K562 (cell line): Measurements from ENCODE around the gene SULT6B1. TPM values are rescaled to one million over a fixed set of nuclear protein-coding genes. Genes with fewer than 3 reads are reported as not detected.

Source experiments
- ATAC-seq: fragments of 200-7000 bp; cut with Tn5 transposase; 3 replicates; pipeline ENCODE4 v1.9.1; 2020; ENCODE audit warnings: moderate library complexity
- BruUV-seq: library from RNA; stranded (reverse); fragments of 400-500 nt; replicated peaks from 2 replicates; lab custom pipeline; 2021; lab: Mats Ljungman, UMichigan
- CTCF ChIA-PET: fragments of 300-600 bp; formaldehyde crosslinking; extraction: SDS; loops from one replicate; lab custom pipeline; 2021; ENCODE audit warnings: low intra/inter-chr PET ratio; lab: Yijun Ruan, JAX
- POLR2A ChIA-PET: fragments of 300-600, 350-650 bp; sonication (Branson Sonifier 250); formaldehyde crosslinking; extraction: SDS; loops from one replicate; lab custom pipeline; 2021; ENCODE audit warnings: antibody characterized with exemption, inconsistent platforms; lab: Yijun Ruan, JAX
- DNase-seq, 4 experiments: peaks; one replicate each; pipeline versions ENCODE4 v3.0.0 to v3.0.0-alpha.2; 2011 to 2018; ENCODE audit warnings: low spot score in 3 of 4, mixed read lengths in 3 of 4; ENCODE audit errors: extremely low read depth in 1 of 4
- FAIRE-seq: peaks from 2 replicates; lab custom pipeline; 2011; peaks lifted over from hg19 to GRCh38; lab: Jason Lieb, UNC
- H2AFZ ChIP-seq: 2 replicates; pipeline ENCODE4 v1.6.0; 2011; ENCODE audit warnings: low read depth, low read length, control low read depth, inconsistent platforms
- H3K27ac ChIP-seq: fragments of 200-600 bp; 3 replicates; pipeline ENCODE4 v1.8.0; 2011; ENCODE audit warnings: low read depth, mild to moderate bottlenecking, control low read depth, inconsistent platforms, low read length, moderate library complexity, mixed read lengths; ENCODE audit errors: extremely low read depth
- H3K27me3 ChIP-seq, 2 experiments: fragments of 300-600 bp in 1 of 2; 2 replicates in 1 of 2; 3 replicates in 1 of 2; pipeline versions ENCODE4 v1.6.0 to v1.8.0; 2011; ENCODE audit warnings: inconsistent platforms in 2 of 2, low read length in 2 of 2, mild to moderate bottlenecking in 1 of 2, mixed read lengths in 1 of 2, moderate library complexity in 1 of 2; ENCODE audit not compliant: control insufficient read depth in 2 of 2, insufficient read depth in 2 of 2
- H3K36me3 ChIP-seq: fragments of 300-600 bp; 3 replicates; pipeline ENCODE4 v1.8.0; 2011; ENCODE audit warnings: mild to moderate bottlenecking, low read length, inconsistent platforms; ENCODE audit not compliant: control insufficient read depth, insufficient read depth
- H3K4me1 ChIP-seq, 2 experiments: fragments of 200-600 bp in 1 of 2; replicated peaks in 1 of 2; 2 replicates in 1 of 2; 3 replicates in 1 of 2; pipeline versions ENCODE4 v1.5.1 to v1.8.0; 2011; ENCODE audit warnings: inconsistent platforms in 2 of 2, low read length in 2 of 2, mild to moderate bottlenecking in 1 of 2, mixed read lengths in 1 of 2, moderate library complexity in 1 of 2; ENCODE audit not compliant: control insufficient read depth in 2 of 2, insufficient read depth in 2 of 2
- H3K4me2 ChIP-seq: 2 replicates; pipeline ENCODE4 v1.6.1; 2011; ENCODE audit warnings: low read length, control low read depth, inconsistent platforms, mixed read lengths; ENCODE audit not compliant: insufficient read depth
- H3K4me3 ChIP-seq: fragments of 200-600 bp; sonication (generic), shearing (Covaris generic); 2 replicates; pipeline ENCODE4 v1.5.1; 2016; ENCODE audit warnings: control low read depth, inconsistent platforms
- H3K79me2 ChIP-seq: fragments of 200-600 bp; 3 replicates; pipeline ENCODE4 v1.8.0; 2011; ENCODE audit warnings: low read length, inconsistent platforms; ENCODE audit not compliant: control insufficient read depth, insufficient read depth
- H3K9ac ChIP-seq, 2 experiments: 2 replicates each; pipeline versions ENCODE4 v1.6.0 to v1.6.1; 2011; ENCODE audit warnings: low read depth in 2 of 2, low read length in 2 of 2, control low read depth in 1 of 2, inconsistent platforms in 1 of 2, mild to moderate bottlenecking in 1 of 2, mixed read lengths in 1 of 2; ENCODE audit not compliant: insufficient read depth in 1 of 2
- H3K9me1 ChIP-seq: one replicate; pipeline ENCODE4 v1.6.0; 2011; ENCODE audit warnings: inconsistent platforms, mild to moderate bottlenecking, low read length, moderate library complexity; ENCODE audit not compliant: control insufficient read depth, insufficient read depth
- H3K9me3 ChIP-seq: replicated peaks from 2 replicates; pipeline ENCODE4 v1.5.1; 2011; ENCODE audit warnings: low read depth, low read length, inconsistent platforms; ENCODE audit not compliant: control insufficient read depth, insufficient read depth
- H4K20me1 ChIP-seq: replicated peaks from 2 replicates; pipeline ENCODE4 v1.6.1; 2011; ENCODE audit warnings: low read length, inconsistent platforms, mixed read lengths; ENCODE audit not compliant: control insufficient read depth, insufficient read depth
- BCL6 ChIP-seq: fragments of 250-450 bp; sonication (Bioruptor Pico); IDR thresholded peaks from 2 replicates; pipeline ENCODE4 v1.4.0; 2020
- CBX8 ChIP-seq: fragments of 200-600 bp; sonication (generic); IDR thresholded peaks from 2 replicates; pipeline ENCODE4 v1.6.1; 2012; ENCODE audit warnings: borderline replicate concordance, mixed run types, low read depth, mild to moderate bottlenecking, moderate library complexity, mixed read lengths, low read length, control low read depth, inconsistent platforms; ENCODE audit not compliant: poor library complexity, severe bottlenecking; ENCODE audit errors: extremely low read depth
- CSDE1 ChIP-seq, 2 experiments: fragments of 450-650 bp; IDR thresholded peaks; 2 replicates each; pipeline ENCODE4 v1.6.1; 2016; ENCODE audit warnings: mild to moderate bottlenecking in 1 of 2
- FUS ChIP-seq: fragments of 200-400 bp; formaldehyde crosslinking; optimal IDR thresholded peaks from 2 replicates; pipeline ENCODE3; 2017; ENCODE audit warnings: low read depth, low read length
- HIVEP1 ChIP-seq: fragments of 250-450 bp; sonication (Bioruptor Pico); IDR thresholded peaks from 2 replicates; pipeline ENCODE4 v1.4.0; 2020; ENCODE audit warnings: mild to moderate bottlenecking
- KLF13 ChIP-seq: fragments of 450-650 bp; IDR thresholded peaks from 2 replicates; pipeline ENCODE4 v1.6.1; 2016; ENCODE audit warnings: missing genetic modification characterization, low read depth, mild to moderate bottlenecking, missing compliant biosample characterization, moderate library complexity, borderline replicate concordance
- MIER1 ChIP-seq: fragments of 450-650 bp; IDR thresholded peaks from 2 replicates; pipeline ENCODE4 v1.6.1; 2016; ENCODE audit warnings: antibody characterized with exemption, mild to moderate bottlenecking, low read depth
- RNF219 ChIP-seq: fragments of 250-450 bp; sonication (Bioruptor Pico); IDR thresholded peaks from 2 replicates; pipeline ENCODE4 v1.5.0; 2022; ENCODE audit warnings: mild to moderate bottlenecking
- SMARCA4 ChIP-seq: fragments of 450-650 bp; IDR thresholded peaks from 2 replicates; pipeline ENCODE4 v1.6.1; 2016
- ZFP1 ChIP-seq: fragments of 450-650 bp; formaldehyde crosslinking; IDR thresholded peaks from 2 replicates; pipeline ENCODE4 v1.4.0; 2020; ENCODE audit warnings: mild to moderate bottlenecking, mixed read lengths
- ZFX ChIP-seq: sonication (generic); formaldehyde crosslinking; IDR thresholded peaks from 2 replicates; pipeline ENCODE4 v1.8.0; 2022; ENCODE audit warnings: mild to moderate bottlenecking, missing genetic modification reagents, moderate library complexity
- ZNF586 ChIP-seq: fragments of 450-650 bp; formaldehyde crosslinking; conservative IDR thresholded peaks from 2 replicates; pipeline ENCODE4 v1.4.0; 2020; ENCODE audit warnings: mild to moderate bottlenecking, moderate library complexity
- WGBS: fragments of 100-300 bp; shearing (Covaris generic); methylation state at CpG from one replicate; pipeline ENCODE4 v1.1.6; 2016; ENCODE audit warnings: low coverage, mixed read lengths; ENCODE audit not compliant: insufficient coverage; ENCODE audit errors: missing lambda C conversion rate; 5-methylcytosine and 5-hydroxymethylcytosine counted together
- in situ Hi-C: fragments of 300-500 bp; cut with MboI; formaldehyde crosslinking; loops from 4 replicates; pipeline ENCODE4 v1.15.0; 2018; ENCODE audit warnings: inconsistent platforms, mixed read lengths
- intact Hi-C: fragments of 100-400 bp; cut with micrococcal nuclease; formaldehyde crosslinking; loops from 2 replicates; pipeline ENCODE4 v1.14.2; 2022
- polyA plus RNA-seq, 8 experiments: library from polyadenylated mRNA; depleted of rRNA in 4 of 8; stranded (reverse) in 5 of 8; unstranded in 3 of 8; fragments of >200 nt; fragmentation: Nextera tagmentation in 2 of 8; fragmentation: Illumina TruSeq in 1 of 8; extraction: Ambion mirVana in 2 of 8; extraction: Trizol in 1 of 8; gene quantifications; 2 replicates each; pipeline versions ENCODE4 v1.2.1 to v1.2.3, GENCODE V29; 2011 to 2014; ENCODE audit warnings: inconsistent platforms in 1 of 8, missing spikeins in 1 of 8
- total RNA-seq, 7 experiments: library from RNA; depleted of rRNA in 6 of 7; stranded (reverse); fragments of >200 nt in 6 of 7; fragmentation: Illumina TruSeq in 2 of 7; extraction: Trizol in 2 of 7; gene quantifications; 2 replicates each; pipeline versions ENCODE4 v1.2.1 to v1.2.3, GENCODE V29; 2011 to 2021; ENCODE audit warnings: low replicate concordance in 1 of 7
- TF ChIP-seq, protein P1 (sequence below): fragments of 250-450 bp; sonication (Bioruptor Pico); IDR thresholded peaks from 2 replicates; pipeline ENCODE4 v1.8.0; 2022; ENCODE audit warnings: moderate library complexity, mild to moderate bottlenecking, inconsistent platforms
- TF ChIP-seq, protein P2 (sequence below), 2 experiments: IDR thresholded peaks; 2 replicates each; pipeline ENCODE4 v1.6.1; 2011; ENCODE audit warnings: borderline replicate concordance in 1 of 2, control low read depth in 1 of 2, low read depth in 1 of 2, low read length in 1 of 2, mild to moderate bottlenecking in 1 of 2, mixed read lengths in 1 of 2, moderate library complexity in 1 of 2; ENCODE audit not compliant: insufficient read depth in 1 of 2, insufficient read length in 1 of 2, poor library complexity in 1 of 2, severe bottlenecking in 1 of 2; ENCODE audit errors: extremely low read depth in 1 of 2

SULT6B1 gene
- total and polyA plus RNA-seq, 9 of the 15 experiments (the other 6 are each of a cell fraction or from before 2014, with no cell fraction given), result not detected

DNA sequence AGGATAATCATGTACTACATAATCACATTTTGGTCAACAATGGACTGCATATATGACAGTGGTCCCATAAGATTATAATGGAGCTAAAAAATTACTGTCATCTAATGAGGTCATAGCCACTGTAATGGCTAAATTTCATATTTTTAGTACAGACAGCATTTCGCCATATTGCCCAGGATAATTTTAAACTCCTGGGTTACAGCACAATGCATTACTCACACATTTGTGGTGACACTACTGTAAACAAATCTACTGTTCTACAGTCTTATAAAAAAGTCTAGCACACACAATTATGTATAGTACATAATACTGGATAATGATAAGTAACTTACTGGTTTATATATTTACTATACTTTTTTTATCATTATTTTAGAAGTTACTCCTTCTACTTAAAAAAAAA is 44.5 kb downstream of the SULT6B1 start:
- H3K4me1 ChIP-seq, result no peaks in the 10 kb centered on the region
- WGBS, result 95% methylated on average over 1 of the region's 1 CpG
- no peak overlapping the region for H3K4me3 ChIP-seq
- H4K20me1 ChIP-seq, result no peaks in the 10 kb centered on the region
- no peaks in the 10 kb centered on the region for H3K9me3 ChIP-seq
- ChIA-PET CTCF (no interaction called here), POLR2A (no interaction called here)
- H3K79me2 ChIP-seq, result no peaks in the 10 kb centered on the region
- no peaks in the 10 kb centered on the region for H3K27me3 ChIP-seq
- FAIRE-seq (no peak), DNase-seq (no peak), ATAC-seq (no peak)
- intact Hi-C loops (no loop called here), in situ Hi-C loops (no loop called here)
- H3K4me2 ChIP-seq, result no peak overlapping the region
- peaks cover 44% of the 10 kb centered on the region; the same call in 2 of the 3 replicates for H3K36me3 ChIP-seq
- no peak overlapping the region for H3K27ac ChIP-seq
- H3K9me1 ChIP-seq, result no peaks in the 10 kb centered on the region
- H3K9ac ChIP-seq, result no peak overlapping the region
- no peak for TF ChIP-seq CBX8
- no peak for TF ChIP-seq ZFP1 (CRISPR knock-in tag)
- no peak for TF ChIP-seq KLF13
- no peak for TF ChIP-seq MIER1
- no peak for TF ChIP-seq ZFX
- no peak for TF ChIP-seq BCL6 (CRISPR knock-in tag)
- no peak for TF ChIP-seq CSDE1 (IDR thresholded peaks at IDR 0.05)
- TF ChIP-seq, protein P1, sequence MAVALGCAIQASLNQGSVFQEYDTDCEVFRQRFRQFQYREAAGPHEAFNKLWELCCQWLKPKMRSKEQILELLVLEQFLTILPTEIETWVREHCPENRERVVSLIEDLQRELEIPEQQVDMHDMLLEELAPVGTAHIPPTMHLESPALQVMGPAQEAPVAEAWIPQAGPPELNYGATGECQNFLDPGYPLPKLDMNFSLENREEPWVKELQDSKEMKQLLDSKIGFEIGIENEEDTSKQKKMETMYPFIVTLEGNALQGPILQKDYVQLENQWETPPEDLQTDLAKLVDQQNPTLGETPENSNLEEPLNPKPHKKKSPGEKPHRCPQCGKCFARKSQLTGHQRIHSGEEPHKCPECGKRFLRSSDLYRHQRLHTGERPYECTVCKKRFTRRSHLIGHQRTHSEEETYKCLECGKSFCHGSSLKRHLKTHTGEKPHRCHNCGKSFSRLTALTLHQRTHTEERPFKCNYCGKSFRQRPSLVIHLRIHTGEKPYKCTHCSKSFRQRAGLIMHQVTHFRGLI (CRISPR knock-in tag), result no peak
- TF ChIP-seq RNF219 (CRISPR knock-in tag), result no peak
- no peak for TF ChIP-seq HIVEP1 (CRISPR knock-in tag)
- TF ChIP-seq, protein P2, sequence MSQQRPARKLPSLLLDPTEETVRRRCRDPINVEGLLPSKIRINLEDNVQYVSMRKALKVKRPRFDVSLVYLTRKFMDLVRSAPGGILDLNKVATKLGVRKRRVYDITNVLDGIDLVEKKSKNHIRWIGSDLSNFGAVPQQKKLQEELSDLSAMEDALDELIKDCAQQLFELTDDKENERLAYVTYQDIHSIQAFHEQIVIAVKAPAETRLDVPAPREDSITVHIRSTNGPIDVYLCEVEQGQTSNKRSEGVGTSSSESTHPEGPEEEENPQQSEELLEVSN (IDR thresholded peaks at IDR 0.05; ENCODE audit: borderline replicate concordance in 1 of 2, extremely low read depth in 1 of 2, insufficient read depth in 1 of 2, insufficient read length in 1 of 2, low read depth in 1 of 2, low read length in 1 of 2, poor library complexity in 1 of 2, severe bottlenecking in 1 of 2), result no peak
- no peak for TF ChIP-seq ZNF586
- TF ChIP-seq SMARCA4, result no peak
- TF ChIP-seq FUS, result no peak
- TF ChIP-seq, all 486 proteins: peak for 0
- no TSS peak for BruUV-seq
- no peak overlapping the region for H2AFZ ChIP-seq
